ENCODE measurements around the gene HDAC4. TPM values are rescaled to one million over a fixed set of nuclear protein-coding genes. Genes with fewer than 3 reads are reported as not detected.

HDAC4 gene
- total and polyA plus RNA-seq, 10 of the 15 experiments (the other 5 are each of a cell fraction or from before 2014, with no cell fraction given), result 0.22 to 15.7 (median 4.8) TPM

DNA sequence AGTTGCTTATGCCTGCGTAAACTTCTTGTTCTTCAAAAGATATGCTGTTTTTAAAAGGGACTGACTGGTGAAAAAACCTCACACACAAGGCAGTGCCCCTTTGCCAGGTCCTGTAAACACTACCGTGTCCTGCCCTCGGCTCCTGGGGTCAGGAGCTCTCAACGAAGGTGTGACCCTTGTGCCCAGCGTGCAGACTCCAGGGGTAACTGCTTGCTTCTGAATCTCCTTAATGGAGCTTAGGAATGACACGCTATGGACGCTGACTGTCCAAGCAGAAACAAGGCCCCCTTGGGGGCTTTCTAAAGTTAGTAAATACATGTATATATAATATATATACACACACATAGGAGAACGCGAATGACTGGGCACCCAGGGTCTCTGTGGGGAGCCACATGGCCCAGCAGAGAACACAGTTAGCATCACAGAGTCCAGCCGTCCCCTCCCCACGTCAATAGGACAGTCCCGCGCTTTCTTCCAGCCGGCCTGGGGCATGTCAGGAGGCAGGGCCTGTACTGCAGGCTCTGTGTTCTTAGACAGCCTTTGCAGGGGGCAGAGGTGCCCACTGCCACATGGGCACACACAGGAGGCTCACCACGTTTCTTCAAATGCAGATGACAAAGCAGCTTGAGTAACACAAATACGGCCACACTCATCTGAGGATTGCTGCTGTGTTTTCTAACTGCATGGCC lies 96.1 kb downstream of the HDAC4 start (continued):
- TF ChIP-seq, protein P1, sequence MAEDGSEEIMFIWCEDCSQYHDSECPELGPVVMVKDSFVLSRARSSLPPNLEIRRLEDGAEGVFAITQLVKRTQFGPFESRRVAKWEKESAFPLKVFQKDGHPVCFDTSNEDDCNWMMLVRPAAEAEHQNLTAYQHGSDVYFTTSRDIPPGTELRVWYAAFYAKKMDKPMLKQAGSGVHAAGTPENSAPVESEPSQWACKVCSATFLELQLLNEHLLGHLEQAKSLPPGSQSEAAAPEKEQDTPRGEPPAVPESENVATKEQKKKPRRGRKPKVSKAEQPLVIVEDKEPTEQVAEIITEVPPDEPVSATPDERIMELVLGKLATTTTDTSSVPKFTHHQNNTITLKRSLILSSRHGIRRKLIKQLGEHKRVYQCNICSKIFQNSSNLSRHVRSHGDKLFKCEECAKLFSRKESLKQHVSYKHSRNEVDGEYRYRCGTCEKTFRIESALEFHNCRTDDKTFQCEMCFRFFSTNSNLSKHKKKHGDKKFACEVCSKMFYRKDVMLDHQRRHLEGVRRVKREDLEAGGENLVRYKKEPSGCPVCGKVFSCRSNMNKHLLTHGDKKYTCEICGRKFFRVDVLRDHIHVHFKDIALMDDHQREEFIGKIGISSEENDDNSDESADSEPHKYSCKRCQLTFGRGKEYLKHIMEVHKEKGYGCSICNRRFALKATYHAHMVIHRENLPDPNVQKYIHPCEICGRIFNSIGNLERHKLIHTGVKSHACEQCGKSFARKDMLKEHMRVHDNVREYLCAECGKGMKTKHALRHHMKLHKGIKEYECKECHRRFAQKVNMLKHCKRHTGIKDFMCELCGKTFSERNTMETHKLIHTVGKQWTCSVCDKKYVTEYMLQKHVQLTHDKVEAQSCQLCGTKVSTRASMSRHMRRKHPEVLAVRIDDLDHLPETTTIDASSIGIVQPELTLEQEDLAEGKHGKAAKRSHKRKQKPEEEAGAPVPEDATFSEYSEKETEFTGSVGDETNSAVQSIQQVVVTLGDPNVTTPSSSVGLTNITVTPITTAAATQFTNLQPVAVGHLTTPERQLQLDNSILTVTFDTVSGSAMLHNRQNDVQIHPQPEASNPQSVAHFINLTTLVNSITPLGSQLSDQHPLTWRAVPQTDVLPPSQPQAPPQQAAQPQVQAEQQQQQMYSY (CRISPR knock-in tag; IDR thresholded peaks at IDR 0.05), result no peak
- TF ChIP-seq, protein P2, sequence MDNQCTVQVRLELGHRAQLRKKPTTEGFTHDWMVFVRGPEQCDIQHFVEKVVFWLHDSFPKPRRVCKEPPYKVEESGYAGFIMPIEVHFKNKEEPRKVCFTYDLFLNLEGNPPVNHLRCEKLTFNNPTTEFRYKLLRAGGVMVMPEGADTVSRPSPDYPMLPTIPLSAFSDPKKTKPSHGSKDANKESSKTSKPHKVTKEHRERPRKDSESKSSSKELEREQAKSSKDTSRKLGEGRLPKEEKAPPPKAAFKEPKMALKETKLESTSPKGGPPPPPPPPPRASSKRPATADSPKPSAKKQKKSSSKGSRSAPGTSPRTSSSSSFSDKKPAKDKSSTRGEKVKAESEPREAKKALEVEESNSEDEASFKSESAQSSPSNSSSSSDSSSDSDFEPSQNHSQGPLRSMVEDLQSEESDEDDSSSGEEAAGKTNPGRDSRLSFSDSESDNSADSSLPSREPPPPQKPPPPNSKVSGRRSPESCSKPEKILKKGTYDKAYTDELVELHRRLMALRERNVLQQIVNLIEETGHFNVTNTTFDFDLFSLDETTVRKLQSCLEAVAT (IDR thresholded peaks at IDR 0.05), result no peak
- TF ChIP-seq YY1 (IDR thresholded peaks at IDR 0.05; ENCODE audit: low read depth, low read length), result no peak

All from GM12878 (cell line).